GM13977 (cell line): ENCODE results near the gene CCDC18.
"Not testable (repeated sequence)": the region's sequence is repeated elsewhere in the genome, so short reads cannot be mapped to it uniquely, and the experiment has no call there.

ENCODE experiments used
- DNase-seq: peaks from one replicate; pipeline ENCODE4 v3.0.0; 2012; ENCODE audit warnings: low spot score
- CTCF ChIP-seq: IDR thresholded peaks from 2 replicates; pipeline ENCODE4 v1.5.1; 2012; ENCODE audit warnings: mild to moderate bottlenecking, control low read depth; ENCODE audit not compliant: insufficient read depth; ENCODE audit errors: extremely low read depth, missing control alignments
- in situ Hi-C: fragments of 300-500 bp; cut with MboI; formaldehyde crosslinking; loops from one replicate; pipeline ENCODE4 v1.12.0; 2022; ENCODE audit warnings: low sequenced_read_pairs, low pct_unique_long_range_greater_than_20kb, mixed read lengths, inconsistent platforms; ENCODE audit not compliant: unreplicated experiment

The CCDC18 gene

DNA sequence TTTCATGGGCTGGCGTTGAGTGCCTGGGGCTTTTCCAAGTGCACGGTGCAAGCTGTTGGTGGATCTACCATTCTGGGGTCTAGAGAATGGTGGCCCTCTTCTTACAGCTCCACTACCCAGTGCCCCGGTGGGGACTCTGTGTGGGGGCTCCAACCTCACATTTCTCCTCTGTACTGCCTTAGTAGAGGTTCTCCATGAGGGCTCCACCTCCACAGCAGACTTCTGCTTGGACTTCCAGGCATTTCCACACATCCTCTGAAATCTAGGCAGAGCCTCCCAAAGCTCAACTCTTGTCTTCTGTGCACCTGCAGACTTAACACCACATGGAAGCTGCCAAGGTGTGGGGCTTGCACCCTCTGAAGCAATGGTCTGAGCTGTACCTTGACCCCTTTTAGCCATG, 82.1 kb downstream of the CCDC18 start:
- no peak for TF ChIP-seq CTCF
- DNase-seq = no peak
- in situ Hi-C loops = no loop called here

- in situ Hi-C loops, DNase-seq: not testable (repeated sequence)
These were observed 88.4 kb downstream of the CCDC18 start for GRCh38 chr1:93268888-93269287.

- DNase-seq, in situ Hi-C loops: not testable (repeated sequence)
These were observed 94.7 kb downstream of the CCDC18 start for GRCh38 chr1:93275262-93275633.

DNA sequence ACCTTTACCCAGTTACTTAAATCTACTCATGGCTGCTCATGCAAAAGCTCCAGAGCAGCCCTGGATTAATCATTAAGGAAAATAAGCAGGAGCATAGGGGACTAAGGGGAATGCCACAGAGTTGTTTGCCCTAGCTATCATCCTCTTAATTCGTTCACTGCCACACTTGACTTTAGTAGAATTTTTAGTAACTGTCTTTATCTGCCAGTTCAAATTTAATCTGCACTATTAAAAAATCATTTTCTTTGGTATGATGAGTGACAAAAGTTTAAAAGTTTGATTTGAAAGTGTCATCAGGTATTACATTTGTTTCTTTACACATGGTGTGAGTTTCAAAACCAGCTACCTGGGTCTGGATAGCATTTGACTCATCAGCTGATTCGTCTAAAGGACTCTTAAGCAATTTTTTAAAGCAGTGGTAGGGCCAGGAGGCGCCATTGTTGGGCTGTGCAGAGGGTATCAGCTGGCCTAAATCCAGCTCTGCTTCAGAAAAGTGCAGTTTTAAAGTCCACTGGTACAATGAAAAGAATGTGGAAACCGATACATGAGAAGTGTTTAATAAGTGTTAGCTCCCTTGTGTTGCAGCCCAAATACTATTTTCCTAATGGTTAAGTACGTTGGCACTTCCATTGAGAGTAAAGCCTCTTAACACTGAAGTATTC, 95.2 kb downstream of the CCDC18 start:
- no peak for DNase-seq
- in situ Hi-C loops = no loop called here
- no peak for TF ChIP-seq CTCF

DNA sequence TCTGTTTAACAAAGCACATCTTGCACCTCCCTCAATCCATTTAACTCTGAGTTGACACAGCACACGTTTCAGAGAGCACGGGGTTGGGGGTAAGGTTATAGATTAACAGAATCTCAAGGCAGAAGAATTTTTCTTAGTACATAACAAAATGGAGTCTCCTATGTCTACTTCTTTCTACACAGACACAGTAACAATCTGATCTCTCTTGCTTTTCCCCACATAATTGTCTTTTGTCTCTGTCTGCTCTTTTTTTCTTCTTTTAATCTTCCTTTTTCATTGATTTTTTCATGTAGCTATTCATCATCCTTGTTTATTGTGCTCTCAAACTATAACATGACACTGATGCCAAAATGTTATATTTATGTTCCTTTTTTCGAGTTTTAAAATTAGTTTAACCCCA, 97.0 kb downstream of the CCDC18 start:
- in situ Hi-C loops, DNase-seq: not testable (repeated sequence)

DNA sequence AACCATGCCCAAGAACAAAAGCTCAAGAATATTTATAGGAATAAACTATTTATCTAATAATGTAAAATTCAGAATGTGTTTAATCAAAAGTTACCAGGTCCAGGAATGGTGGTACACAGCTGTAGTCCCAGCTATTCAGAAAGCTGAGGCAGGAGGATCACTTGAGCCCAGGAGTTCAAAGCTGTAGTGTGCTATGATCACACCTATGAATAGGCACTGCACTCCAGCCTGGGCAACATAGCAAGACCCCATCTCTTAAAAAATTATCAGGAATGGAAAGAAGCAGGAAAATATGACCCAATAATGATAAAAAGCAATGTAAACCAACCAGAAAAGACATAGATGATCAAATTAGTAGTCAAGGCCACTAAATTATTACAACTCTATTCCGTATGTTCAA, 103.0 kb downstream of the CCDC18 start:
- in situ Hi-C loops = no loop called here
- DNase-seq = no peak
- no peak for TF ChIP-seq CTCF

DNA sequence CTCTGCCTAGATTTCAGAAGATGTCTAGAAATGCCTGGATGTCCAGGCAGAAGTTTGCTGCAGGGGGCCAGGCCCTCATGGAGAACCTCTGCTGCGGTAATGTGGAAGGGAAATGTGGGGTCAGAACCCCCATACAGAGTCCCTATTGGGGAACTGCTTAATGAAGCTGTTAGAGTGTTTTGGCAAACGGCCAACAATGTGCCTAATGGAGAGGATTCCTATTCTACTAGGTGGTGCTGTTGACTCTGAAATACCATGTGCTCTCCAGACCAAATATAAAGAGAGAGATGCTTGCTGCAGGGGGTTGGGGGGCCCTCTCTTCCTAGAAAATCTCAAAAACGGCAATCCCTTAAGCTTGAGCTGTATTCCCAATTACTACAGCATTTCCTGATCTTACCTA, 108.0 kb downstream of the CCDC18 start:
- in situ Hi-C loops = no loop called here
- TF ChIP-seq CTCF = no peak
- no peak for DNase-seq

GRCh38 chr1:93296555-93297154, 116.1 kb downstream of the CCDC18 start:
- no peak for DNase-seq
- TF ChIP-seq CTCF = no peak
- in situ Hi-C loops = no loop called here
